Lower leg skin (tissue), 4 donors: ENCODE measurements around the gene CXCR2. TPM values are rescaled to one million over a fixed set of nuclear protein-coding genes. Genes with fewer than 3 reads are reported as not detected.

Experiments used
- DNase-seq, 2 donors: peaks; one replicate each; pipeline ENCODE4 v3.0.0-alpha.2; 2019; ENCODE audit warnings: low spot score in 2 of 2
- H3K4me3 ChIP-seq: fragments of 200-600 bp; sonication (generic); 2 replicates; pipeline ENCODE4 v1.5.1; 2017; ENCODE audit warnings: mild to moderate bottlenecking, low read depth; ENCODE audit not compliant: poor library complexity, severe bottlenecking
- CTCF ChIP-seq, 3 donors: fragments of 450-650 bp; IDR thresholded peaks; one replicate each; pipeline ENCODE4 v1.5.1; 2016; ENCODE audit warnings: antibody characterized with exemption in 3 of 3, mild to moderate bottlenecking in 3 of 3, moderate library complexity in 2 of 3
- POLR2A ChIP-seq, 2 donors: fragments of 450-650 bp; IDR thresholded peaks; one replicate each; pipeline ENCODE4 v1.6.1; 2016 to 2017; ENCODE audit warnings: antibody characterized with exemption in 2 of 2, mild to moderate bottlenecking in 1 of 2, moderate library complexity in 1 of 2
- WGBS, 2 donors: methylation state at CpG; one replicate each; pipeline ENCODE4 v1.1.5; 2018; 5-methylcytosine and 5-hydroxymethylcytosine counted together
- intact Hi-C: fragments of 100-400 bp; cut with DNase I; formaldehyde crosslinking; loops from one replicate; pipeline ENCODE4 v1.15.0; 2023; ENCODE audit warnings: low total_unique reads
- total RNA-seq, 4 donors: library from RNA; depleted of rRNA; stranded (reverse); fragments of >200 nt; gene quantifications; one replicate each; pipeline ENCODE4 v1.1.0, GENCODE V29; 2016

CXCR2 gene
- total RNA-seq: 1 to 10 TPM; 1.7 to 2.8 (median 1.8) TPM

GRCh38 chr2:218125626-218126080, at the start of gene CXCR2:
Gene CXCR2, plus strand, starts transcription at chr2:218126028. Its CDS starts 8,774 bp downstream, at chr2:218134802.
- DNase-seq: no peak

DNA sequence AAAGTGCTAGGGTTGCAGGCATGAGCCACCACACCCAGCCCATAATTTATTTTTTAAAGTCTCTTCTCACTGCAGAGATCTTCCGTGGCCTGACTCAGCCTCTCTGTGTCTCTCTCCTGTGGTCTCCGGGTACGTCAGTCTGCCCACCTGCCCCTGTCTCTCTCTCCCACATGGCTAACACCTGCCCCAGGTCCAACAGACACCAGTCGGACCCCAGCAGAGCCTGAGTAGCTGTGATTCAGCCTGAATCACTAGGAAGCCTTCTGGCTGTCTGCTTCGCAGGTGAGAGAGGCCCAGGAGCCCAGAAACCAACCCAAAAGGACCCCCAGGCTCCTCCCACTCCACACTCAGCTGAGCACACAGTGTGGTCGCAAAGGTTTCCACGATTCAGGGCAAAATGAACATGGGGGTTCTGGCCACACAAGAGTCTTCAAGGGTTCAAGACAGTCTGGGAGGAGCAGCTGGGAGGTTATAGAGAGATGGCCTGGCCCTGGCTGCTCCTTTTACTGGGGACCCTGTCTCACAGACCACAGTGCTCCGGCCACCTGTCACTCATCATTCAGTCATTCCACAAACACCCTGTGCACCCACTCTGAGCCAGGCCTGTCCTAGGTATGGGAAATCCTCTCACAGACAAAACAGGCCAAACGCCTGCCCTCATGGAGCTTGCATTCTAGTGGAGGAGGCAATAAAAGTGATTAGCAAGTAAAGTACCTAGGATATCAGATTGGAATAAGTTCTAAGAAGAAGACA, 48.2 kb upstream of the CXCR2 start:
- intact Hi-C loops: no loop called here
- peak in 1 of 2 donors; percentile 74 for DNase-seq
- 80 to 82% methylated on average over 9 of the region's 9 CpGs for WGBS, 2 donors
- H3K4me3 ChIP-seq: no peak overlapping the region
- TF ChIP-seq CTCF (IDR thresholded peaks at IDR 0.05): no peak
- TF ChIP-seq POLR2A (IDR thresholded peaks at IDR 0.05): no peak

More at GRCh38 chr2:218125626-218126080, at the start of gene CXCR2:
- no peak within 1 kb of the TSS for H3K4me3 ChIP-seq
- TF ChIP-seq POLR2A (IDR thresholded peaks at IDR 0.05) (no peak), CTCF (IDR thresholded peaks at IDR 0.05) (no peak)
- intact Hi-C loops: no loop called here
- 29 to 31% methylated on average over 8 of the region's 8 CpGs for WGBS, 2 donors

- intact Hi-C loops: no loop called here
- 71 to 77% methylated on average over 15 of the region's 15 CpGs for WGBS, 2 donors
- no peak overlapping the region for H3K4me3 ChIP-seq
- TF ChIP-seq POLR2A (IDR thresholded peaks at IDR 0.05): no peak
- no peak for TF ChIP-seq CTCF (IDR thresholded peaks at IDR 0.05)
- DNase-seq: peak in 1 of 2 donors; percentile 72
Observed at GRCh38 chr2:218079943-218080913, 45.6 kb upstream of the CXCR2 start.

- H3K4me3 ChIP-seq: no peak overlapping the region
- peak in 1 of 2 donors; percentile 29 for DNase-seq
- 66 to 77% methylated on average over 2 of the region's 2 CpGs for WGBS, 2 donors
- TF ChIP-seq CTCF (IDR thresholded peaks at IDR 0.05) (no peak), POLR2A (IDR thresholded peaks at IDR 0.05) (no peak)
- intact Hi-C loops: no loop called here
Observed at GRCh38 chr2:218081063-218081462, 44.8 kb upstream of the CXCR2 start.

GRCh38 chr2:218081695-218082094, 44.1 kb upstream of the CXCR2 start:
- intact Hi-C loops: no loop called here
- no peak overlapping the region for H3K4me3 ChIP-seq
- 51 to 59% methylated on average over 7 of the region's 7 CpGs for WGBS, 2 donors
- peak in 1 of 2 donors; percentile 85 for DNase-seq
- TF ChIP-seq POLR2A (IDR thresholded peaks at IDR 0.05) (no peak), CTCF (IDR thresholded peaks at IDR 0.05) (no peak)
